ENCODE measurements around the gene MLN.

The MLN gene

GRCh38 chr6:33803571-33804053 lies at the start of gene MLN:
TSS of gene MLN (minus strand) at chr6:33804003. CDS start at chr6:33801163, 2,840 bp downstream.
- no peak for DNase-seq

DNA sequence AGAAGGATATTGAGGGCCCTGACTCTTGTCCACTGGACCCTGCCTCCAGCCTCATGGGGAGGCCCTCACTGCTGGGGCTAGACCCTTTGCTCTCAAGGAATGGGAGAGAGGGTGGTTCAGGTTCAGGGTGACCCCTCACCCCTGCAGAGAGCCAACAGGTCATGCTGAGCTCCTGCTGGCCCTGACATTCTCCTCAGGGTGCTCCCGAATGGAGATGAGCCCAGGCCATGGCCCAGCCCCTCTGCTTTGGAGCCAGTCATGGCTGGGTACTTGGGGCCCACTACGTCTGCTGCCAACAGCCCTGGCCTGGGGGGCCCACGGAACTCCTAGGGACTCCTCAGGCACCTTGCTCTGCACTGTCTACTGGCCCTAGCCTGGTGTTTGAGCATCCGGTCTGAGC lies 49.2 kb upstream of the MLN start:
- DNase-seq = no peak

- DNase-seq = no peak
These were observed 48.2 kb upstream of the MLN start for GRCh38 chr6:33851959-33852358.

DNA sequence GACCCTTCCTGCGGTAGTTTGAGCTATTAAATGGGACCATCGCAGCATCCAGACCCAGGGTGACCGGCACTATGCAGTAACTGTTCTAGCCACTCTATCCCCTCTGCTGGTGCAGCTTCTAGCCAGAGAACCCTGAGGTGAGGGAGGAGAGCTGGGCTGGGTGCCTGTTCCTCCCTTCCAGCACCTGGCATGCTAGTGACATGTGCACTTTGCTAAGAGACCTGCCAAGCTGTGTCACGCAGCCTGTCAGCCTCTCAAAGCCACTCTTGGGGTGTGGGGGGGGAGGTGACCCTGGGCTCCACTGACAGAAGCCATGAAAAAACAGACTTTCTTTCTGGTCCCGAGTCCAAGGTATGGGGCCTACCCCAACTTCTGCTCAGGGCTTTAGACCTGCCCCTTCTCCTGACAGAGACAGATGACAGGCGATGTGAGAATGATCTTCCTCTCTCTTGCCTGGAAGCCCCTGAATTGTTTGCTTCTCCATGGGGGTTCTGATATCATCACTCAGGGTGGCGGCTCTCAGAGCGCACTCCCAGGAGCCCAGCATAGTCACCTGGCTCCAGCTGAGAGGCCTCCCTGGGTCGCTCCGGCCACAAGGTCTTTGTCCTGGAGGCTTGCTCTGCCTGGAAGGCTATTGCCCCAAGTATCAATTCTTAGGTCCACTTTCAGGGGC lies 47.2 kb upstream of the MLN start:
- DNase-seq = no peak

DNA sequence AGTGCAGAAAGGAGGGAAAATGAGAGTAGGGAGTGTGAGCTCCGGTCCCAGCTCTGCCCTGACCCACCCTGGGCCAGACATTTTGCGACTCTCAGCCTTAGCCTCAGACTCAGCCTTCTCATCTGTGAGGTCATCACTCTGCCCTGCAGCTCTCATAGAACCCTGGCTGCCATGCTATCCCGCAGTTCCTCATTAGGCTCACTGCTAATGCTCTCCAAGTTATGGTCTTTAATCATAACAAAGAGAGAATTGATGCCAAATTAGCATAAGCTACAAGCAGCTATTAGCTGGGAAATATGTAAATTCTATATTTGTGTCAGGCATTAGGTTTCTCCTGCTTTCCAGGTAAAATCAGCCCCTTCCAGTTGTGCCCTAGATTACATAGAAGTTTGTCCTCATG lies 46.5 kb upstream of the MLN start:
- no peak for DNase-seq

DNA sequence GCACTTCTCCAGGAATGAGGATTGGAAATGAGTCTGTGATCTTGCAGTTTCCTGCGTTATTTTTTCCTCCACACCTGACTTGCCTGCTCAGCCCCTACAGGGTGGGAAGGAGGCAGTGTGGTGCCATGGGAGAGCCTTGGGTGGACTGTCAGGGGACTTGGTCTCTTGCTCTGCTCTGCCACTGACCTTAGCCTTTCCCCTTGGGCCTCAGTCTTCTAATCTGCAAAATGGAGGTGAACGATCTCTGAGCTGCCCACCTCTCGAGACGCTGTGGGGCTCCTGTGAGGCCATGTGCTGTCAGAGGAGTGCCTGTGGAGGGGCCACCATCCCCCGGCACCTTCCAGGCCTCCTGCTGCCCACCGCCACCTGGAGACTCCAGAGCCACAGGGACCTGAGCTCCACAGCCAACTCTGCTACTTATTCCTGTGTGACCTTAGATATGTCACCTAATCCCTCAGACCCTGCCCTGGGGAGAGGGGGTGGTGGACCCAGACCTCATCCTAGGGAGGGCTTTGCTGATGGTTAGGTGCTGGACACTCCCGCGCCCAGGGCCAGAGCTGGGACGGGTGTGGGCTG lies 45.8 kb upstream of the MLN start:
- DNase-seq = no peak

DNA sequence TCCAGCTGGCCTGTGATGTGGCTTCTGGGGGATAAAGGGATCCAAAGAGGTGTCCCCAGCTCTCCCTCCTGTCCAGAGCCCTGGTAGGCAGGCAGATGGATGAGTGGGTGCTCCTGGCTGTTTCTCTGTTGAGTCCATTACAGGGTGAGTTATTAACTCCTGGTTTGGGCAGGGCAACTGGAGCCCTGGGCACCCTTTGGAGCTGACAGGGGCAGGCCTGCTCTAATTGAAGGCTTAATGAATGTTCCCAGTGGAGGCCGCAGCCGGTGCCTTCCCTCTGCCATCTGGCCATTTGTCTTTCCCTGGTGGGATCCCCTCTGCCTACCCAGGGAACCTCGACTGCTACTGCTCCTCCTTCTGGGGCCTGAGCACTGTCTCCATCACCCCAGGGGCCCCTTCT lies 44.7 kb upstream of the MLN start:
- DNase-seq = no peak

DNA sequence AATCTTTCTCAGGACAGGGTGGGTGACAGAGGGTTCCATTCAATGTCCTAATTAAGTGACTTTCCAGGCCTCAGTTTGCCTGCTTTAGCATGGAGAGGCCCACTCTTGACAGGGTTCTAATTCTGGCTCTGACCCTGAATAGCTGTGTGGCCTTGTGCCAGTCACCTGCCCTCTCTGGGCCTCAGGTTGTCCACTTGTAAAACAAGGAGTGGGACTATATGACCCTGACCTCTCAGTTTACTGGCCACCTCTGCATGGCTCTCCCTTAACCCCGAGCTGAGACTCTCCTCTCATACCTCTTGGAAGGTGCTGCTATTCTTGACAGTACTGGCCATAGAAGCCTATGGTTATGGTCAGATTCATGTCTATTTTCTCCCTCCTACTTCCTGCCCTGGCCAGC lies 44.1 kb upstream of the MLN start:
- DNase-seq = no peak

- DNase-seq = no peak
These were observed 43.3 kb upstream of the MLN start for GRCh38 chr6:33847078-33847477.

GRCh38 chr6:33846226-33846625 lies 42.4 kb upstream of the MLN start:
- DNase-seq = no peak

DNA sequence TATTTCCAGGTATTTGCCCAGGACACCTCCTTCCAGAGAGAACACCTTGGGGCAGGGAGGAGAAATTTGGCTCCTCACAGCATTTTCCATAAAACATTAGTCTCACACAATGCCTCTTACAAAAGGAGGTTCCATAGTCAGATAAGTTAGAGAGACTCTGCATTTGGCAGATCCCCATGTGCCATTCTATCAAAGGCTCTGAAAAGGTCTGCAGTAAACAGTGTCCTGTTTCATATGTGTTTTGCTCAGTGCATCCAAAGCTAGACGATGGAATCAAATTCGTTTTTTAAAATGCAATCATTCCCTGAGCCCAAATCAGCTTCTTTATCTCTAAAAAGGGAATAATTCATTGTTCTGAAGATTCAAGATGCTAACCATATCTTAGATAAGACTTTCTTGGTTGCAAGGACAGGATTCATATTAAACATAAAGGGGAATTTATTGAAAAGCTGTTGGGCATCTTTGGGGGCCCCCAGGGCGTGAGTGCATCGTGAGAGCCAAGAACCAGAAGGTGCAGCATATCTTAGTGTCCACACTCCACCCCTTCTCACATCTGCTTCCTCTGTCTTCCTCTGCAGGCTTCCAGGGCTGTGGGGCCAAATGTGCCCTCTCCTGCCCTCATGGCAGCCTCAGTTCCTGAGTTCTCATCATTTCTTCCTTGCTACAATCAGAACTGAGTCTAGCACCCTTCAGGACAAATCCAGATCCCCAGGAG lies 41.4 kb upstream of the MLN start:
- DNase-seq = no peak

- DNase-seq = no peak
These were observed 39.6 kb upstream of the MLN start for GRCh38 chr6:33843131-33844121.

DNA sequence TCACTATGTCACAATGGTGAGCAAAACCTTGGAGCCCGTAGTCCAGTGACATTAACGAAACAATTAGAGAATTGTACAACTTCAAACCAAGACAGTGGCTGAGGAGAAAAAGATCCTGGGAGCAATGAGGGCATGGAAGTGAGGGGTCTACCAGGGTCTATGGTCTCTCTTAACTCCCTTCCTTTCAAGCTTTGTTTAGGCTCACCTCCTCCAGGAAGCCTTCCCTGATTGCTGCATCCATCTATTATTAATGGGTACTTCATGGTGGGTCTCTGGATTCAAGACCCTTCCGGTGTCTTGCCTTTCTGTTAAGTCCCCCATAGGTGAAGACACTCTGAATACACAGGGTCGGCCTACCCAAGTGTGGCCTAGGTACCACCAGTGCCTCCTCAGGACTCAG lies 38.1 kb upstream of the MLN start:
- DNase-seq = no peak

- no peak for DNase-seq
These were observed 37.3 kb upstream of the MLN start for GRCh38 chr6:33841070-33841469.

- no peak for DNase-seq
These were observed 36.5 kb upstream of the MLN start for GRCh38 chr6:33840048-33840926.

- DNase-seq = no peak
These were observed 35.7 kb upstream of the MLN start for GRCh38 chr6:33839399-33840047.

- no peak for DNase-seq
These were observed 35.2 kb upstream of the MLN start for GRCh38 chr6:33838983-33839382.

GRCh38 chr6:33837971-33838665 lies 34.3 kb upstream of the MLN start:
- no peak for DNase-seq

- DNase-seq = no peak
These were observed 33.1 kb upstream of the MLN start for GRCh38 chr6:33836806-33837469.

All from right forelimb (tissue), 1 donor.